Endodermal cell (in vitro differentiated cells): ENCODE measurements around the gene SCUBE3. TPM values are rescaled to one million over a fixed set of nuclear protein-coding genes. Genes with fewer than 3 reads are reported as not detected.

ENCODE experiments used
- DNase-seq: peaks from one replicate; pipeline ENCODE4 v3.0.0-alpha.2; 2017
- H3K27ac ChIP-seq: 2 replicates; pipeline ENCODE4 v1.5.1; 2013; ENCODE audit warnings: mild to moderate bottlenecking, low read depth, low read length, moderate library complexity
- H3K27me3 ChIP-seq: 2 replicates; pipeline ENCODE4 v1.6.1; 2013; ENCODE audit warnings: mild to moderate bottlenecking, low read length, moderate library complexity; ENCODE audit not compliant: insufficient read depth, control insufficient read depth, poor library complexity, severe bottlenecking
- H3K36me3 ChIP-seq: 2 replicates; pipeline ENCODE4 v1.7.0; 2013; ENCODE audit warnings: mild to moderate bottlenecking, low read length, moderate library complexity; ENCODE audit not compliant: control insufficient read depth, insufficient read depth
- H3K4me1 ChIP-seq: one replicate; pipeline ENCODE4 v1.7.0; 2013; ENCODE audit warnings: low read length; ENCODE audit not compliant: control insufficient read depth, insufficient read depth
- H3K4me3 ChIP-seq: 2 replicates; pipeline ENCODE4 v1.5.1; 2013; ENCODE audit warnings: mild to moderate bottlenecking, low read length, moderate library complexity
- H3K9ac ChIP-seq: 2 replicates; pipeline ENCODE4 v1.6.1; 2013; ENCODE audit warnings: mild to moderate bottlenecking, low read length, moderate library complexity; ENCODE audit not compliant: poor library complexity, severe bottlenecking; ENCODE audit errors: extremely low read depth
- H3K9me3 ChIP-seq: 2 replicates; pipeline ENCODE4 v1.6.1; 2013; ENCODE audit warnings: mild to moderate bottlenecking, low read length, moderate library complexity; ENCODE audit not compliant: control insufficient read depth
- H3K27ac Mint-ChIP-seq: 2 replicates; pipeline ENCODE4 v1.8.0; 2020; ENCODE audit warnings: mixed read lengths
- H3K27me3 Mint-ChIP-seq: 2 replicates; pipeline ENCODE4 v1.8.0; 2021; ENCODE audit warnings: mild to moderate bottlenecking, mixed read lengths; ENCODE audit not compliant: insufficient read depth
- H3K36me3 Mint-ChIP-seq: 2 replicates; pipeline ENCODE4 v1.8.0; 2020; ENCODE audit warnings: low read depth, mixed read lengths
- H3K4me1 Mint-ChIP-seq: 2 replicates; pipeline ENCODE4 v1.8.0; 2020; ENCODE audit warnings: mixed read lengths
- H3K4me3 Mint-ChIP-seq: 2 replicates; pipeline ENCODE4 v1.8.0; 2020; ENCODE audit warnings: mild to moderate bottlenecking, moderate library complexity, mixed read lengths
- H3K9me3 Mint-ChIP-seq: 2 replicates; pipeline ENCODE4 v1.8.0; 2020; ENCODE audit warnings: mild to moderate bottlenecking, mixed read lengths
- WGBS, 2 experiments: methylation state at CpG; one replicate each; pipeline versions ENCODE4 v1.1.5 to v1.1.7; 2013; ENCODE audit warnings: missing lambda C conversion rate in 2 of 2, mixed read lengths in 1 of 2; ENCODE audit not compliant: insufficient coverage in 1 of 2, insufficient read length in 1 of 2; 5-methylcytosine and 5-hydroxymethylcytosine counted together
- total RNA-seq, 2 donors: library from RNA; stranded (reverse); fragmentation: NEBNext Ultra II Directional in 1 of 2; extraction: Animal tissue kit (Norgen Biotek cat#: 25700) in 1 of 2; gene quantifications; 2 replicates in 1 of 2; 3 replicates in 1 of 2; pipeline ENCODE4 v1.2.1, GENCODE V29; 2021
- TF ChIP-seq, protein P1 (sequence below): fragments of 200-600 bp; sonication (generic); conservative IDR thresholded peaks from 2 replicates; pipeline ENCODE4 v1.5.0; 2021; ENCODE audit warnings: antibody characterized with exemption, mild to moderate bottlenecking

Gene SCUBE3
- total RNA-seq, 2 donors from 2014 or later, result 0.27 to 0.86 TPM

DNA sequence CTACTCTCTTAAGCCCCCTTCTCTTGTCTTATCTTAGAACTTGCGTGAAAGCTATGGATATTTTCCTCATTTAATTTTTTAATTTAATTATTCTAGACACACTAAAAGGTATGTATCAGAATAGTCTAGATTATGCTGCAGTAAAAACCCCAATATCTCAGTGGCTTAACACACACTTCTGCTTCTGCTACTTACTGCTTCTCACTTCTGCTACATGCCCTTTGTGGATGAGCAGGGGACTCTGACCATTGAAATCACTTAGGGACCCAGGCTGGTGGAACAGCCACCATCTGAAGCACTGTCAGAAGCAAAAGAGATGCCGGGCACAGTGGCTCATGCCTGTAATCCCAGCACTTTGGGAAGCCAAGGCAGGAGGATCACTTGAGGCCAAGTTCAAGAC lies 27.2 kb upstream of the SCUBE3 start:
- Mint-ChIP-seq H3K4me1 (peaks cover 10% of the 10 kb centered on the region), H3K27ac (no peak overlapping the region), H3K9me3 (peaks cover 5% of the 10 kb centered on the region), H3K27me3 (peaks cover 88% of the 10 kb centered on the region), H3K4me3 (no peak overlapping the region), H3K36me3 (no peaks in the 10 kb centered on the region)
- TF ChIP-seq, protein P1, sequence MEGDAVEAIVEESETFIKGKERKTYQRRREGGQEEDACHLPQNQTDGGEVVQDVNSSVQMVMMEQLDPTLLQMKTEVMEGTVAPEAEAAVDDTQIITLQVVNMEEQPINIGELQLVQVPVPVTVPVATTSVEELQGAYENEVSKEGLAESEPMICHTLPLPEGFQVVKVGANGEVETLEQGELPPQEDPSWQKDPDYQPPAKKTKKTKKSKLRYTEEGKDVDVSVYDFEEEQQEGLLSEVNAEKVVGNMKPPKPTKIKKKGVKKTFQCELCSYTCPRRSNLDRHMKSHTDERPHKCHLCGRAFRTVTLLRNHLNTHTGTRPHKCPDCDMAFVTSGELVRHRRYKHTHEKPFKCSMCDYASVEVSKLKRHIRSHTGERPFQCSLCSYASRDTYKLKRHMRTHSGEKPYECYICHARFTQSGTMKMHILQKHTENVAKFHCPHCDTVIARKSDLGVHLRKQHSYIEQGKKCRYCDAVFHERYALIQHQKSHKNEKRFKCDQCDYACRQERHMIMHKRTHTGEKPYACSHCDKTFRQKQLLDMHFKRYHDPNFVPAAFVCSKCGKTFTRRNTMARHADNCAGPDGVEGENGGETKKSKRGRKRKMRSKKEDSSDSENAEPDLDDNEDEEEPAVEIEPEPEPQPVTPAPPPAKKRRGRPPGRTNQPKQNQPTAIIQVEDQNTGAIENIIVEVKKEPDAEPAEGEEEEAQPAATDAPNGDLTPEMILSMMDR, result no peak
- no peak for DNase-seq
- Histone ChIP-seq H3K4me3 (no peak overlapping the region), H3K36me3 (no peaks in the 10 kb centered on the region), H3K27me3 (peaks cover 93% of the 10 kb centered on the region), H3K27ac (no peak overlapping the region), H3K9me3 (peaks cover 16% of the 10 kb centered on the region), H3K4me1 (peaks cover 4% of the 10 kb centered on the region), H3K9ac (no peak overlapping the region)
- 76 to 92% methylated on average over 1 to 2 of the region's 2 CpGs for WGBS, 2 experiments

DNA sequence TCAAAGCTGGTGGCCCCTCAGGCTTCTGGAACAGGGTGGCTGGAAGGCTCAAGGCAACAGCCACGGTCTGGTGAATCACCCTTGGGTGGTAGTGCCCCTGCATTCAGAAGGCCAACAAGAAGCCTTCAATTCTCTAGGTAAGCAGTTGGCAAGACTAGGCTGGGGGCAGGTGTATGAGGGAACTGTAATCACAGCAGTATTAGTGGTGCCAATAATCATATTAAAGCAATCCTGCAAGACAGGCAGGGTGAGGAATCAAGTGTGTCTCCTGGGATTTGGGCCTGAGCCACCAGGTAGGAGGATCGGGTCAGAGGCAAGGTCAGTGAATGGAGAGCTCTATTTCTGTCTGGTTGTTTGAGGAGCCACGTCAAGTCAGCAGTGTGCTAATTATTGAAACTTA lies 24.9 kb upstream of the SCUBE3 start:
- peaks cover 13% of the 10 kb centered on the region for H3K4me1 ChIP-seq
- H3K4me3 ChIP-seq, result no peak overlapping the region
- H3K36me3 ChIP-seq, result no peaks in the 10 kb centered on the region
- H3K27ac Mint-ChIP-seq, result no peak overlapping the region
- H3K27ac ChIP-seq, result no peak overlapping the region
- H3K4me3 Mint-ChIP-seq, result no peak overlapping the region
- TF ChIP-seq, protein P1, result no peak
- no peak overlapping the region for H3K9ac ChIP-seq
- no peaks in the 10 kb centered on the region for H3K36me3 Mint-ChIP-seq
- H3K9me3 Mint-ChIP-seq, result peaks cover 5% of the 10 kb centered on the region
- DNase-seq, result no peak
- peaks cover 91% of the 10 kb centered on the region for H3K27me3 ChIP-seq
- peaks cover 93% of the 10 kb centered on the region for H3K27me3 Mint-ChIP-seq
- H3K4me1 Mint-ChIP-seq, result peaks cover 24% of the 10 kb centered on the region
- WGBS, 2 experiments, result 80 to 90% methylated on average over 2 to 3 of the region's 3 CpGs
- peaks cover 16% of the 10 kb centered on the region for H3K9me3 ChIP-seq

DNA sequence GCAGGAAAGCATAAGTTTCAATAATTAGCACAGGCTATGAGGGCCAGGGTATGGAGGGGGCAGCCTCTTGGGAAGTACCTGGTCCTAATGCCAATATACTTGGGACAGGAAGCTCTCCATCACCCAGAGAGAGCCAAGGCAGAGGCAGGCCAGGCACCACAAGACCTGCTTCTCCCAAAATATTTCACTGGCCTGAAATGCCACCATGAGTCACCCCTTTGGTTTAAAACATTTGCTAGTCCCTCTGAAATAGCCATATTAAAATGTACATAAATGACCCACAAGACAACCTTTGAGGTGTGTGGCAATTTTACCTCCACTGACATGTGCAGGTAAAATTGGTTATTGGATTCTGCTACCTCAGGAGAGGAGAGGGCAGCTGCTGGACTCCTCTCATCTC lies 23.4 kb upstream of the SCUBE3 start:
- H3K9ac ChIP-seq, result no peak overlapping the region
- Mint-ChIP-seq H3K4me1 (peaks cover 26% of the 10 kb centered on the region), H3K9me3 (peaks cover 5% of the 10 kb centered on the region), H3K36me3 (no peaks in the 10 kb centered on the region), H3K4me3 (no peak overlapping the region), H3K27me3 (peaks cover 95% of the 10 kb centered on the region), H3K27ac (no peak overlapping the region)
- H3K27me3 ChIP-seq, result peaks cover 92% of the 10 kb centered on the region
- DNase-seq, result no peak
- H3K9me3 ChIP-seq, result peaks cover 16% of the 10 kb centered on the region
- no peak overlapping the region for H3K27ac ChIP-seq
- TF ChIP-seq, protein P1, result no peak
- H3K4me3 ChIP-seq, result no peak overlapping the region
- peaks cover 10% of the 10 kb centered on the region for H3K4me1 ChIP-seq
- H3K36me3 ChIP-seq, result no peaks in the 10 kb centered on the region
